ENCODE data around the gene SDK1. TPM values are rescaled to one million over a fixed set of nuclear protein-coding genes. Genes with fewer than 3 reads are reported as not detected.

SDK1 gene
- total and polyA plus RNA-seq, 2 of the 8 experiments (the other 6 are each of a cell fraction or from before 2014, with no cell fraction given) = 3.3 to 7.2 TPM

GRCh38 chr7:3548815-3549214 lies 247.8 kb downstream of the SDK1 start:
- H4K8ac ChIP-seq (ENCODE audit: extremely low read depth, insufficient read depth, low read length) = no peak overlapping the region
- H2BK20ac ChIP-seq (ENCODE audit: low read length) = no peak overlapping the region
- H3K4me1 ChIP-seq (replicated peaks in 1 of 4; ENCODE audit: control insufficient read depth in 3 of 4, insufficient read depth in 4 of 4, low read length in 3 of 4) = peaks cover 0 to 17% (median 12%) of the 10 kb centered on the region in 4 experiments; a peak in 4 of 7 replicates
- no peak overlapping the region for H4K91ac ChIP-seq (replicated peaks; ENCODE audit: insufficient read length, low read length)
- no peak overlapping the region for H2AK5ac ChIP-seq (ENCODE audit: low read depth, low read length)
- no peaks in the 10 kb centered on the region for H3K79me2 ChIP-seq (ENCODE audit: control insufficient read depth in 1 of 2, insufficient read depth in 2 of 2, low read length in 2 of 2)
- DNase-seq (ENCODE audit: low read depth in 1 of 2, low spot score in 2 of 2) = no peak
- no peaks in the 10 kb centered on the region for H3K23me2 ChIP-seq (ENCODE audit: low read depth, low read length)
- H3K4me2 ChIP-seq (ENCODE audit: insufficient read depth in 1 of 2, low read depth in 2 of 2, low read length in 2 of 2) = peak overlapping the region; percentile 42 to 47
- H2AFZ ChIP-seq (ENCODE audit: low read length) = peak overlapping the region; percentile 92
- no peak overlapping the region for H2BK120ac ChIP-seq (replicated peaks; ENCODE audit: low read depth, low read length)
- no peaks in the 10 kb centered on the region for H3K27me3 ChIP-seq (replicated peaks in 1 of 4; ENCODE audit: control insufficient read depth in 3 of 4, extremely low read depth in 1 of 4, insufficient read depth in 3 of 4, low read length in 3 of 4)
- H4K5ac ChIP-seq (ENCODE audit: insufficient read length, low read depth, low read length) = peak overlapping the region; percentile 58
- H3K4me3 ChIP-seq (ENCODE audit: extremely low read depth in 1 of 4, insufficient read depth in 2 of 4, low read depth in 3 of 4, low read length in 4 of 4) = peak overlapping the region in 1 of 4 experiments; percentile 35; a peak in 2 of 8 replicates
- no peak overlapping the region for H3K4ac ChIP-seq (replicated peaks; ENCODE audit: insufficient read length, low read depth, low read length)
- H3K18ac ChIP-seq (ENCODE audit: extremely low read depth, low read length) = no peak overlapping the region
- no peaks in the 10 kb centered on the region for H3K79me1 ChIP-seq (ENCODE audit: low read depth, low read length)
- FAIRE-seq = no peak
- no peak overlapping the region for H2BK5ac ChIP-seq (ENCODE audit: low read depth, low read length)
- no peak overlapping the region for H2BK15ac ChIP-seq (ENCODE audit: low read length)
- 25% methylated on average over 4 of the region's 4 CpGs; no CpG with 5 or more reads in 1 of the 2 experiments for WGBS, 2 experiments (ENCODE audit: extremely low coverage in 1 of 2, insufficient coverage in 1 of 2, insufficient read length in 1 of 2, insufficient replicate concordance in 2 of 2, low coverage in 1 of 2, low lambda C conversion rate in 2 of 2, missing lambda C conversion rate in 1 of 2)
- no peak overlapping the region for H3K27ac ChIP-seq (ENCODE audit: low read depth, low read length)
- H3K23ac ChIP-seq (ENCODE audit: insufficient read length) = no peak overlapping the region
- POLR2A ChIA-PET (ENCODE audit: partially characterized antibody) = no interaction called here
- no peak overlapping the region for H3K9ac ChIP-seq (replicated peaks in 1 of 4; ENCODE audit: extremely low read depth in 1 of 4, low read depth in 3 of 4, low read length in 3 of 4)
- no peak overlapping the region for H3K56ac ChIP-seq (replicated peaks; ENCODE audit: insufficient read length, low read depth, low read length)
- H4K20me1 ChIP-seq (replicated peaks in 1 of 2; ENCODE audit: control insufficient read depth in 1 of 2, insufficient read depth in 2 of 2, low read length in 2 of 2) = no peaks in the 10 kb centered on the region
- CTCF ChIA-PET (ENCODE audit: partially characterized antibody) = interaction anchor here (0.6 to 1.6 kb wide), 8 partner anchors 15 to 257 kb away, joined by 3 to 5 read pairs (median 3); no protein-coding TSS in a partner anchor
- H3K14ac ChIP-seq (ENCODE audit: insufficient read length) = no peak overlapping the region
- no peaks in the 10 kb centered on the region for H3K9me3 ChIP-seq (ENCODE audit: insufficient read depth in 2 of 2, low read depth in 1 of 2, low read length in 1 of 2)
- H3K36me3 ChIP-seq (ENCODE audit: control insufficient read depth in 2 of 4, insufficient read depth in 4 of 4, low read length in 3 of 4) = no peaks in the 10 kb centered on the region
- no peak overlapping the region for H2BK12ac ChIP-seq (ENCODE audit: low read depth, low read length)
- TF ChIP-seq HDAC2 (IDR thresholded peaks at IDR 0.05; ENCODE audit: borderline replicate concordance in 1 of 2, low read depth in 2 of 2, low read length in 2 of 2) (no peak), POLR2AphosphoS5 (IDR thresholded peaks at IDR 0.05; ENCODE audit: low read depth, low read length) (no peak), TAF1 (IDR thresholded peaks at IDR 0.05; ENCODE audit: low read depth, low read length) (no peak), BCL11A (IDR thresholded peaks at IDR 0.05; ENCODE audit: low read depth in 2 of 2, low read length in 2 of 2) (no peak), SUZ12 (IDR thresholded peaks at IDR 0.05; ENCODE audit: low read length) (no peak), RAD21 (IDR thresholded peaks at IDR 0.05 in 1 of 2, conservative IDR thresholded peaks at IDR 0.05 in 1 of 2; ENCODE audit: low read depth in 2 of 2, low read length in 2 of 2) (no peak), HDAC6 (IDR thresholded peaks at IDR 0.05; ENCODE audit: low read depth, low read length) (no peak), NANOG (IDR thresholded peaks at IDR 0.05; ENCODE audit: insufficient read depth, low read depth, low read length, poor library complexity, severe bottlenecking) (no peak), MAX (IDR thresholded peaks at IDR 0.05) (no peak), PHF8 (conservative IDR thresholded peaks at IDR 0.05; ENCODE audit: low read depth, low read length) (no peak), SRF (IDR thresholded peaks at IDR 0.05; ENCODE audit: low read depth, low read length) (no peak), SIRT6 (IDR thresholded peaks at IDR 0.05; ENCODE audit: low read length) (no peak)
